Measurements from ENCODE around the gene RNF149.
A peak's percentile ranks its signal among the peaks of the same experiment; 100 is the strongest.
"Not testable (repeated sequence)": the region's sequence is repeated elsewhere in the genome, so short reads cannot be mapped to it uniquely, and the experiment has no call there.

The RNF149 gene

DNA sequence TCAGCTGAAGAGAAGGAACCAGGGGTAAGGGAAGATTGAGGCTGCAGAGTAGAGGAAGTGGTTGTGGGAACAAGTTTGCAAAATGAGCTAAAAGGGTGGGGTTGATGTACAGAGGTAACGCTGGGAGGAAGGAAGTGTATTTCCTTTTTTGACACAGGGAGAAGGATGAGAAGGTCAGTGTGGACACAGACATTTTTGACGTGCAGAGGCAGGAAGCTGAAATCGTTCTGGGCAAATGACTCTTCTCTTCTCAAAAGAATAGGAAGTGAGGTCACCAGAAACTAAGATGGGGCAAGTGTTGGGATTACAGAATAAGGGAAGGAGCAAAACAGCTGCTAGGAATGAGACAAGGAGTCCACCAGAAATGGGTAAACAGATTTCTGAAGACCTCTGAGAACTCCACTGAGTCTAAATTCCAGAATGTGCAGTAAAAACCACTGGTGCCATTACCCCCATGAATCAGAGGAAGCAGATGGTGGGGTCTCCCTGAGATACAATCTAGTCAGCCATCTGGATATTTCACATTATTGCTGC lies 20.0 kb upstream of the RNF149 start:
- Histone ChIP-seq H3K9me2 (ENCODE audit: low read depth, low read length) (no peaks in the 10 kb centered on the region), H3K27me3 (ENCODE audit: insufficient read depth, low read length) (peaks cover 4% of the 10 kb centered on the region; the same call in 1 of the 2 replicates), H3K4me2 (ENCODE audit: low read length) (peak overlapping the region; percentile 10; the same call in 1 of the 2 replicates), H2AFZ (ENCODE audit: low read length) (no peak overlapping the region), H3K9me3 (ENCODE audit: low read length) (peaks cover 3% of the 10 kb centered on the region; the same call in 1 of the 2 replicates), H3K27ac (ENCODE audit: low read depth, low read length, poor library complexity, severe bottlenecking) (no peak overlapping the region), H3K36me3 (ENCODE audit: insufficient read depth, low read length) (no peaks in the 10 kb centered on the region; the same call in 1 of the 2 replicates), H3K4me3 (ENCODE audit: low read depth, low read length, poor library complexity, severe bottlenecking) (no peak overlapping the region), H3K9ac (ENCODE audit: low read length) (no peak overlapping the region), H3F3A (ENCODE audit: insufficient read depth, low read length) (no peaks in the 10 kb centered on the region), H3K4me1 (ENCODE audit: insufficient read depth, low read length, severe bottlenecking) (peaks cover 5% of the 10 kb centered on the region), H4K20me1 (ENCODE audit: insufficient read depth, low read length) (no peaks in the 10 kb centered on the region), H3K79me2 (ENCODE audit: insufficient read depth, low read length) (no peaks in the 10 kb centered on the region)
- no peak for TF ChIP-seq EZH2 (IDR thresholded peaks at IDR 0.05; ENCODE audit: borderline replicate concordance, low read length)
- no peak for TF ChIP-seq CTCF (IDR thresholded peaks at IDR 0.05; ENCODE audit: low read length)

DNA sequence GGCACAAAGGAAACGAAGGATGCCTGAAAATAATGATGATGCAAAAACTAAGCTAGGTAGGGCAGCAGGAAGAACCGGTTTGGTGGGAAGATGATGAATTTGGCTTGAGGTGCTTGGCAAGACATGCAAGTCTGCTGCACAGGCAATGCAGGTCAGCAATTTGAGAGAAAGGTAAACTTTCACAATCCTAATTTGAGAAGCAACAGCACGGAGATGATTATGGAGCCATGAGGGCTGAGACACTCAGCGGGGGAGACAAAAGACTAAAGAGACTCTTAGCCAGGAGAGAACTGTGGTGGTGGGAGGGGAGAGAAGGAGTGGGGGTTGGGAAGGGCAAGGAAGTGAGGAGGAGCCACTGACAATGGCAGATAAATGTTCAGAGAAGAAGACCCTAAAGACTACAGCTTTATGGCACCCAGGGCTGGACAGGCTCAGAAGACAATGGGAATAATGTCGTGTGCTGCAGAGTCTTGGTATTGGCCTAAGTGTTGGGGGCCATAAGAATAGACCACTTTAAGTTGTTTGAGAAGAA lies 19.4 kb upstream of the RNF149 start:
- H3K9me3 ChIP-seq (ENCODE audit: low read length), result peaks cover 3% of the 10 kb centered on the region; the same call in 1 of the 2 replicates
- H3K36me3 ChIP-seq (ENCODE audit: insufficient read depth, low read length), result no peaks in the 10 kb centered on the region; the same call in 1 of the 2 replicates
- H3F3A ChIP-seq (ENCODE audit: insufficient read depth, low read length), result no peaks in the 10 kb centered on the region
- no peak overlapping the region for H3K9ac ChIP-seq (ENCODE audit: low read length)
- H3K4me2 ChIP-seq (ENCODE audit: low read length), result no peak overlapping the region; the same call in 1 of the 2 replicates
- H3K9me2 ChIP-seq (ENCODE audit: low read depth, low read length), result no peaks in the 10 kb centered on the region
- H3K4me1 ChIP-seq (ENCODE audit: insufficient read depth, low read length, severe bottlenecking), result peaks cover 5% of the 10 kb centered on the region
- TF ChIP-seq CTCF (IDR thresholded peaks at IDR 0.05; ENCODE audit: low read length) (no peak), EZH2 (IDR thresholded peaks at IDR 0.05; ENCODE audit: borderline replicate concordance, low read length) (no peak)
- peaks cover 4% of the 10 kb centered on the region; the same call in 1 of the 2 replicates for H3K27me3 ChIP-seq (ENCODE audit: insufficient read depth, low read length)
- no peak overlapping the region for H3K4me3 ChIP-seq (ENCODE audit: low read depth, low read length, poor library complexity, severe bottlenecking)
- H2AFZ ChIP-seq (ENCODE audit: low read length), result no peak overlapping the region
- no peaks in the 10 kb centered on the region for H3K79me2 ChIP-seq (ENCODE audit: insufficient read depth, low read length)
- no peak overlapping the region for H3K27ac ChIP-seq (ENCODE audit: low read depth, low read length, poor library complexity, severe bottlenecking)
- H4K20me1 ChIP-seq (ENCODE audit: insufficient read depth, low read length), result no peaks in the 10 kb centered on the region

- Histone ChIP-seq H3F3A (ENCODE audit: insufficient read depth, low read length) (no peaks in the 10 kb centered on the region), H3K36me3 (ENCODE audit: insufficient read depth, low read length) (no peaks in the 10 kb centered on the region; the same call in 1 of the 2 replicates), H3K4me2 (ENCODE audit: low read length) (no peak overlapping the region), H3K27me3 (ENCODE audit: insufficient read depth, low read length) (no peaks in the 10 kb centered on the region), H4K20me1 (ENCODE audit: insufficient read depth, low read length) (no peaks in the 10 kb centered on the region), H3K4me3 (ENCODE audit: low read depth, low read length, poor library complexity, severe bottlenecking) (no peak overlapping the region), H3K79me2 (ENCODE audit: insufficient read depth, low read length) (no peaks in the 10 kb centered on the region), H2AFZ (ENCODE audit: low read length) (no peak overlapping the region), H3K4me1 (ENCODE audit: insufficient read depth, low read length, severe bottlenecking) (peaks cover 5% of the 10 kb centered on the region), H3K9ac (ENCODE audit: low read length) (no peak overlapping the region), H3K9me2 (ENCODE audit: low read depth, low read length) (no peaks in the 10 kb centered on the region), H3K9me3 (ENCODE audit: low read length) (peaks cover 3% of the 10 kb centered on the region; the same call in 1 of the 2 replicates), H3K27ac (ENCODE audit: low read depth, low read length, poor library complexity, severe bottlenecking) (no peak overlapping the region)
- TF ChIP-seq EZH2 (IDR thresholded peaks at IDR 0.05; ENCODE audit: borderline replicate concordance, low read length) (no peak), CTCF (IDR thresholded peaks at IDR 0.05; ENCODE audit: low read length) (no peak)
Measured at GRCh38 chr2:101325425-101325824, 16.9 kb upstream of the RNF149 start.

GRCh38 chr2:101316568-101316967 lies 8.1 kb upstream of the RNF149 start:
- H3K9ac ChIP-seq (ENCODE audit: low read length); H3K27ac ChIP-seq (ENCODE audit: low read depth, low read length, poor library complexity, severe bottlenecking); H3K9me2 ChIP-seq (ENCODE audit: low read depth, low read length); H3K9me3 ChIP-seq (ENCODE audit: low read length); H3F3A ChIP-seq (ENCODE audit: insufficient read depth, low read length); H3K27me3 ChIP-seq (ENCODE audit: insufficient read depth, low read length); H4K20me1 ChIP-seq (ENCODE audit: insufficient read depth, low read length); H2AFZ ChIP-seq (ENCODE audit: low read length); H3K36me3 ChIP-seq (ENCODE audit: insufficient read depth, low read length); H3K4me1 ChIP-seq (ENCODE audit: insufficient read depth, low read length, severe bottlenecking); H3K79me2 ChIP-seq (ENCODE audit: insufficient read depth, low read length); H3K4me2 ChIP-seq (ENCODE audit: low read length); H3K4me3 ChIP-seq (ENCODE audit: low read depth, low read length, poor library complexity, severe bottlenecking): not testable (repeated sequence)
